Measurements from ENCODE around the gene ABHD4.
A peak's percentile ranks its signal among the peaks of the same experiment; 100 is the strongest.

ABHD4 gene

GRCh38 chr14:22561661-22562579 is 36.2 kb upstream of the ABHD4 start:
- peak; percentile 89 for DNase-seq

- DNase-seq: peak; percentile 53
Measured at GRCh38 chr14:22563987-22564386, 34.1 kb upstream of the ABHD4 start.

- peak; percentile 9 for DNase-seq
Measured at GRCh38 chr14:22564463-22564862, 33.6 kb upstream of the ABHD4 start.

GRCh38 chr14:22565391-22565945 is 32.6 kb upstream of the ABHD4 start:
- peak; percentile 52 for DNase-seq

- peak; percentile 60 for DNase-seq
Measured at GRCh38 chr14:22566266-22566665, 31.8 kb upstream of the ABHD4 start.

- peak; percentile 68 for DNase-seq
Measured at GRCh38 chr14:22566845-22567244, 31.3 kb upstream of the ABHD4 start.

- DNase-seq: peak; percentile 56
Measured at GRCh38 chr14:22567437-22567836, 30.7 kb upstream of the ABHD4 start.

GRCh38 chr14:22569106-22569736 is 28.9 kb upstream of the ABHD4 start:
- no peak for DNase-seq

- no peak for DNase-seq
Measured at GRCh38 chr14:22569737-22570131, 28.4 kb upstream of the ABHD4 start.

GRCh38 chr14:22570132-22570949 is 27.8 kb upstream of the ABHD4 start:
- peak; percentile 97 for DNase-seq

- DNase-seq: no peak
Measured at GRCh38 chr14:22572562-22573058, 25.5 kb upstream of the ABHD4 start.

- DNase-seq: no peak
Measured at GRCh38 chr14:22573804-22574203, 24.3 kb upstream of the ABHD4 start.

- DNase-seq: no peak
Measured at GRCh38 chr14:22577334-22577908, 20.7 kb upstream of the ABHD4 start.

GRCh38 chr14:22579236-22579635 is 18.9 kb upstream of the ABHD4 start:
- no peak for DNase-seq

GRCh38 chr14:22579881-22580280 is 18.2 kb upstream of the ABHD4 start:
- no peak for DNase-seq

GRCh38 chr14:22580625-22581024 is 17.5 kb upstream of the ABHD4 start:
- DNase-seq: no peak

- DNase-seq: no peak
Measured at GRCh38 chr14:22583994-22584393, 14.1 kb upstream of the ABHD4 start.

GRCh38 chr14:22587247-22587646 is 10.9 kb upstream of the ABHD4 start:
- no peak for DNase-seq

- DNase-seq: peak; percentile 53
Measured at GRCh38 chr14:22587677-22588422, 10.2 kb upstream of the ABHD4 start.

GRCh38 chr14:22588526-22589095 is 9.5 kb upstream of the ABHD4 start:
- DNase-seq: peak; percentile 63

GRCh38 chr14:22589096-22589839 is 8.8 kb upstream of the ABHD4 start, which contains the start of gene DAD1:
Gene DAD1, minus strand, starts transcription at chr14:22589224. Its CDS starts 67 bp downstream, at chr14:22589157.
- peak; percentile 100 for DNase-seq
